ENCODE data around the gene ZBTB6. TPM values are rescaled to one million over a fixed set of nuclear protein-coding genes. Genes with fewer than 3 reads are reported as not detected.

Gene ZBTB6
- total and polyA plus RNA-seq, 2 of the 13 experiments (the other 11 are each of a cell fraction or from before 2014, with no cell fraction given), result 3.7 to 7.1 TPM

- no peak for TF ChIP-seq LRRFIP1 (CRISPR knock-in tag; conservative IDR thresholded peaks at IDR 0.05)
- peak; percentile 71 for TF ChIP-seq BORCS8-MEF2B (CRISPR knock-in tag; IDR thresholded peaks at IDR 0.05)
- TF ChIP-seq, protein P1, sequence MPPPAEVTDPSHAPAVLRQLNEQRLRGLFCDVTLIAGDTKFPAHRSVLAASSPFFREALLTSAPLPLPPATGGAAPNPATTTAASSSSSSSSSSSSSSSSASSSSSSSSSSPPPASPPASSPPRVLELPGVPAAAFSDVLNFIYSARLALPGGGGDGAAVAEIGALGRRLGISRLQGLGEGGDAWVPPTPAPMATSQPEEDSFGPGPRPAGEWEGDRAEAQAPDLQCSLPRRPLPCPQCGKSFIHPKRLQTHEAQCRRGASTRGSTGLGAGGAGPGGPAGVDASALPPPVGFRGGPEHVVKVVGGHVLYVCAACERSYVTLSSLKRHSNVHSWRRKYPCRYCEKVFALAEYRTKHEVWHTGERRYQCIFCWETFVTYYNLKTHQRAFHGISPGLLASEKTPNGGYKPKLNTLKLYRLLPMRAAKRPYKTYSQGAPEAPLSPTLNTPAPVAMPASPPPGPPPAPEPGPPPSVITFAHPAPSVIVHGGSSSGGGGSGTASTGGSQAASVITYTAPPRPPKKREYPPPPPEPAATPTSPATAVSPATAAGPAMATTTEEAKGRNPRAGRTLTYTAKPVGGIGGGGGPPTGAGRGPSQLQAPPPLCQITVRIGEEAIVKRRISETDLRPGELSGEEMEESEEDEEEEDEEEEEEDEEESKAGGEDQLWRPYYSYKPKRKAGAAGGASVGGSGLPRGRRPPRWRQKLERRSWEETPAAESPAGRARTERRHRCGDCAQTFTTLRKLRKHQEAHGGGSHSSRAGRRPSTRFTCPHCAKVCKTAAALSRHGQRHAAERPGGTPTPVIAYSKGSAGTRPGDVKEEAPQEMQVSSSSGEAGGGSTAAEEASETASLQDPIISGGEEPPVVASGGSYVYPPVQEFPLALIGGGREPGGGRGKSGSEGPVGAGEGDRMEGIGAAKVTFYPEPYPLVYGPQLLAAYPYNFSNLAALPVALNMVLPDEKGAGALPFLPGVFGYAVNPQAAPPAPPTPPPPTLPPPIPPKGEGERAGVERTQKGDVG (CRISPR knock-in tag; IDR thresholded peaks at IDR 0.05; ENCODE audit: borderline replicate concordance), result no peak
- TF ChIP-seq ZBTB44 (CRISPR knock-in tag; IDR thresholded peaks at IDR 0.05), result no peak
- no peak for TF ChIP-seq CHCHD3 (CRISPR knock-in tag; IDR thresholded peaks at IDR 0.05)
- TF ChIP-seq NR2F1 (CRISPR knock-in tag; IDR thresholded peaks at IDR 0.05), result no peak
- no peak for TF ChIP-seq ZNF629 (CRISPR knock-in tag; conservative IDR thresholded peaks at IDR 0.05)
- TF ChIP-seq, protein P2, sequence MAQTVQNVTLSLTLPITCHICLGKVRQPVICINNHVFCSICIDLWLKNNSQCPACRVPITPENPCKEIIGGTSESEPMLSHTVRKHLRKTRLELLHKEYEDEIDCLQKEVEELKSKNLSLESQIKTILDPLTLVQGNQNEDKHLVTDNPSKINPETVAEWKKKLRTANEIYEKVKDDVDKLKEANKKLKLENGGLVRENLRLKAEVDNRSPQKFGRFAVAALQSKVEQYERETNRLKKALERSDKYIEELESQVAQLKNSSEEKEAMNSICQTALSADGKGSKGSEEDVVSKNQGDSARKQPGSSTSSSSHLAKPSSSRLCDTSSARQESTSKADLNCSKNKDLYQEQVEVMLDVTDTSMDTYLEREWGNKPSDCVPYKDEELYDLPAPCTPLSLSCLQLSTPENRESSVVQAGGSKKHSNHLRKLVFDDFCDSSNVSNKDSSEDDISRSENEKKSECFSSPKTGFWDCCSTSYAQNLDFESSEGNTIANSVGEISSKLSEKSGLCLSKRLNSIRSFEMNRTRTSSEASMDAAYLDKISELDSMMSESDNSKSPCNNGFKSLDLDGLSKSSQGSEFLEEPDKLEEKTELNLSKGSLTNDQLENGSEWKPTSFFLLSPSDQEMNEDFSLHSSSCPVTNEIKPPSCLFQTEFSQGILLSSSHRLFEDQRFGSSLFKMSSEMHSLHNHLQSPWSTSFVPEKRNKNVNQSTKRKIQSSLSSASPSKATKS (CRISPR knock-in tag; IDR thresholded peaks at IDR 0.05), result peak; percentile 63; the same call in 1 of the 2 replicates
- TF ChIP-seq ZFP1 (CRISPR knock-in tag; IDR thresholded peaks at IDR 0.05), result no peak; the same call in 1 of the 2 replicates
- TF ChIP-seq, protein P3, sequence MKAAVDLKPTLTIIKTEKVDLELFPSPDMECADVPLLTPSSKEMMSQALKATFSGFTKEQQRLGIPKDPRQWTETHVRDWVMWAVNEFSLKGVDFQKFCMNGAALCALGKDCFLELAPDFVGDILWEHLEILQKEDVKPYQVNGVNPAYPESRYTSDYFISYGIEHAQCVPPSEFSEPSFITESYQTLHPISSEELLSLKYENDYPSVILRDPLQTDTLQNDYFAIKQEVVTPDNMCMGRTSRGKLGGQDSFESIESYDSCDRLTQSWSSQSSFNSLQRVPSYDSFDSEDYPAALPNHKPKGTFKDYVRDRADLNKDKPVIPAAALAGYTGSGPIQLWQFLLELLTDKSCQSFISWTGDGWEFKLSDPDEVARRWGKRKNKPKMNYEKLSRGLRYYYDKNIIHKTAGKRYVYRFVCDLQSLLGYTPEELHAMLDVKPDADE (CRISPR knock-in tag; IDR thresholded peaks at IDR 0.05), result 0 out of 2 replicates have a peak, but pooled peaks have one; percentile 78
- TF ChIP-seq, protein P4, sequence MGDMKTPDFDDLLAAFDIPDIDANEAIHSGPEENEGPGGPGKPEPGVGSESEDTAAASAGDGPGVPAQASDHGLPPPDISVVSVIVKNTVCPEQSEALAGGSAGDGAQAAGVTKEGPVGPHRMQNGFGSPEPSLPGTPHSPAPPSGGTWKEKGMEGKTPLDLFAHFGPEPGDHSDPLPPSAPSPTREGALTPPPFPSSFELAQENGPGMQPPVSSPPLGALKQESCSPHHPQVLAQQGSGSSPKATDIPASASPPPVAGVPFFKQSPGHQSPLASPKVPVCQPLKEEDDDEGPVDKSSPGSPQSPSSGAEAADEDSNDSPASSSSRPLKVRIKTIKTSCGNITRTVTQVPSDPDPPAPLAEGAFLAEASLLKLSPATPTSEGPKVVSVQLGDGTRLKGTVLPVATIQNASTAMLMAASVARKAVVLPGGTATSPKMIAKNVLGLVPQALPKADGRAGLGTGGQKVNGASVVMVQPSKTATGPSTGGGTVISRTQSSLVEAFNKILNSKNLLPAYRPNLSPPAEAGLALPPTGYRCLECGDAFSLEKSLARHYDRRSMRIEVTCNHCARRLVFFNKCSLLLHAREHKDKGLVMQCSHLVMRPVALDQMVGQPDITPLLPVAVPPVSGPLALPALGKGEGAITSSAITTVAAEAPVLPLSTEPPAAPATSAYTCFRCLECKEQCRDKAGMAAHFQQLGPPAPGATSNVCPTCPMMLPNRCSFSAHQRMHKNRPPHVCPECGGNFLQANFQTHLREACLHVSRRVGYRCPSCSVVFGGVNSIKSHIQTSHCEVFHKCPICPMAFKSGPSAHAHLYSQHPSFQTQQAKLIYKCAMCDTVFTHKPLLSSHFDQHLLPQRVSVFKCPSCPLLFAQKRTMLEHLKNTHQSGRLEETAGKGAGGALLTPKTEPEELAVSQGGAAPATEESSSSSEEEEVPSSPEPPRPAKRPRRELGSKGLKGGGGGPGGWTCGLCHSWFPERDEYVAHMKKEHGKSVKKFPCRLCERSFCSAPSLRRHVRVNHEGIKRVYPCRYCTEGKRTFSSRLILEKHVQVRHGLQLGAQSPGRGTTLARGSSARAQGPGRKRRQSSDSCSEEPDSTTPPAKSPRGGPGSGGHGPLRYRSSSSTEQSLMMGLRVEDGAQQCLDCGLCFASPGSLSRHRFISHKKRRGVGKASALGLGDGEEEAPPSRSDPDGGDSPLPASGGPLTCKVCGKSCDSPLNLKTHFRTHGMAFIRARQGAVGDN (CRISPR knock-in tag; IDR thresholded peaks at IDR 0.05), result peak; percentile 91
- peak; percentile 66; the same call in 1 of the 2 replicates for TF ChIP-seq EED (CRISPR knock-in tag; IDR thresholded peaks at IDR 0.05)
These were observed at the start of gene ZBTB6 (continued) for GRCh38 chr9:122912964-122913673.

All from HepG2 (cell line).